GM23248 (cell line): ENCODE results near the gene NACA2.

Source experiments
- EZH2 ChIP-seq: fragments of 200-600 bp; sonication (generic); IDR thresholded peaks from 2 replicates; pipeline ENCODE4 v1.6.1; 2018; ENCODE audit warnings: antibody characterized with exemption, mild to moderate bottlenecking; ENCODE audit not compliant: insufficient read depth, poor library complexity, severe bottlenecking
- EZH2phosphoT487 ChIP-seq: fragments of 200-600 bp; sonication (generic); IDR thresholded peaks from 2 replicates; pipeline ENCODE4 v1.6.1; 2018; ENCODE audit warnings: antibody characterized with exemption, moderate library complexity, mild to moderate bottlenecking, low read depth; ENCODE audit not compliant: insufficient read depth

DNA sequence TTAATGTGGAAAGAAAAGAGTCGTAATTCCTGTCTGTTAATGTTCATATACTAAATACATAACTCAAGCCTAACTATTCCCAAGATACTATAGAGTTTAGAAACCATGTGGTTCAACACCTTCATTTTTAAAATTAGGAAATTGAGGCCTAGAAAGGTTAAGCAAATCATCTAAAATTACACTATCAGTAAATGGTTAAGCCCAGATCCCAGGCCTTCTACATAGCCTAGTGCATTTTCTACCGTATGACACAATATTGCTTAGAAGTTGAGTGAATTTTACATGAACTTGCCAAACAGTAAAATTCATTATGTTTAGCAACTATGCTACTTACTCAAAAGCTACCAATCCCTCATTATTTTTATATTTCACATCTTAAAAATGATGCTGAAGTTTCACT, 6.8 kb downstream of the NACA2 start:
- no peak for TF ChIP-seq EZH2
- TF ChIP-seq EZH2phosphoT487: no peak
